GM18861 (cell line): Measurements from ENCODE around the gene TRAPPC1.
A peak's percentile ranks its signal among the peaks of the same experiment; 100 is the strongest.
"Not testable (repeated sequence)": the region's sequence is repeated elsewhere in the genome, so short reads cannot be mapped to it uniquely, and the experiment has no call there.

Source experiments
- ATAC-seq: cut with Tn5 transposase; IDR thresholded peaks from one replicate; pipeline ENCODE4 v1.9.1; 2021; ENCODE audit not compliant: unreplicated experiment

TRAPPC1 gene, protein sequence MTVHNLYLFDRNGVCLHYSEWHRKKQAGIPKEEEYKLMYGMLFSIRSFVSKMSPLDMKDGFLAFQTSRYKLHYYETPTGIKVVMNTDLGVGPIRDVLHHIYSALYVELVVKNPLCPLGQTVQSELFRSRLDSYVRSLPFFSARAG

DNA sequence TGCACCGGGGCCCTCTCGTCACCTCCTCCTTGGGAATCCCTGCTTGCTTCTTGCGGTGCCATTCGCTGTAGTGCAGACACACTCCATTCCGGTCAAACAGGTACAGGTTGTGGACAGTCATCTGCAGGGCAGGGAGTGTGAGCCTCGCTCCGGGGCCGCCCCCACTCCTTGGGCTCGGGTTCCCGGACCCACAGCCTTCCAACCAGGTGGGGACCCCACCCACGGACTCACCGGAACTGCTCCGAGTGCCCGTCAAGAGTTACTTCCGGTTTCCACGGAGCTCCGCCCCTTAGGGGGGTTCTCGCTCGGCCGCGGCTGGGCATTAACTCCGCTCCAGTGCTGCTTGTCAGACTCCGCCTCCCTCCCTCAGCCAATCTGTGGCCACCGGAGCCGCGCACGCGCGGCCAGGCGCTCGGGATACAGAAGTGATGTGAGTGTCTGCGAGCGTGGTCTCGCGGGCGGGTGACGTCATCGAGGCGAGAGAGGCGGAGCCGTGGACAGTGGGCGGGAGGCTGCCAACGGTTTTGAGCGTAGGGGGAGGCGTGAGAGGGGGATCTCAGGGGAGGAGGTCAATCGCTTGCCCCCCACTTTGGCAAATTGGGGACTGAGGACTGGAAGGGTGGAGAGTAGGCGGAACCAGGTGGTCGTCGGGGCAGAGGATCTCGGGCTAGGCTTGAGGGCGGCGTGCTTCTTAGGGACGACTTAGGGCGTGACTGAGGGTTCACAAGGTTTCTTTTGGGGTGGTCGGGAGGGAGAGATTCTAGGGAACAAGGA is at the start of gene TRAPPC1, which contains the start of gene CNTROB:
TSS of gene TRAPPC1 (minus strand) at position 238 of the 774 bp plus-strand sequence. CDS start at position 121, 117 bp downstream.
TSS of gene CNTROB (plus strand) at position 498 of the 774 bp plus-strand sequence. CDS start 874 bp downstream, outside the sequence.
- ATAC-seq = peak; percentile 93

GRCh38 chr17:7977805-7978204 is 46.1 kb upstream of the TRAPPC1 start:
- no peak for ATAC-seq

- no peak for ATAC-seq
These were observed 45.3 kb upstream of the TRAPPC1 start for GRCh38 chr17:7977039-7977438.

GRCh38 chr17:7974638-7975131 is 42.9 kb upstream of the TRAPPC1 start:
- no peak for ATAC-seq

GRCh38 chr17:7972131-7972785 is 40.5 kb upstream of the TRAPPC1 start:
- ATAC-seq = no peak

GRCh38 chr17:7971651-7972050 is 39.9 kb upstream of the TRAPPC1 start:
- no peak for ATAC-seq

GRCh38 chr17:7969433-7969832 is 37.7 kb upstream of the TRAPPC1 start:
- ATAC-seq = no peak

- ATAC-seq = no peak
These were observed 36.0 kb upstream of the TRAPPC1 start for GRCh38 chr17:7967751-7968150.

DNA sequence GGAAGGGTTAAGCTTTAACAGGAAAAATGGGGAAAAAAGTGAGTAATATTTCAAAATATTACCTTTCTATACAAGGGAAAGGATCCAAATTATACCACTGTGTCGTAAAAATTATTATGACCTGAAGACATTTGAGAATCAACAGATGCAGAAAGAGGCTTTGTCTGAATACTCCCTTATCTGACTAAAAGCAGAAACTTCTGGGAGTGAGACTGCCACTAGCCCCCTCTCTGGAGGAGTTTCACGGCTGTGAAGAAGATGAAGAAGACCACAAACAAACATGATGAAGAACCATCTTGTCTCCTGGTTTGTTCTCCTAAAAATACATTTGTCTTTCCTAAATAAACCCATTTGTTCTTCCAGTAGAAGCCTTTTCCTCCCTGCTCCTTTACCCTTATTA is 29.7 kb upstream of the TRAPPC1 start:
- no peak for ATAC-seq

DNA sequence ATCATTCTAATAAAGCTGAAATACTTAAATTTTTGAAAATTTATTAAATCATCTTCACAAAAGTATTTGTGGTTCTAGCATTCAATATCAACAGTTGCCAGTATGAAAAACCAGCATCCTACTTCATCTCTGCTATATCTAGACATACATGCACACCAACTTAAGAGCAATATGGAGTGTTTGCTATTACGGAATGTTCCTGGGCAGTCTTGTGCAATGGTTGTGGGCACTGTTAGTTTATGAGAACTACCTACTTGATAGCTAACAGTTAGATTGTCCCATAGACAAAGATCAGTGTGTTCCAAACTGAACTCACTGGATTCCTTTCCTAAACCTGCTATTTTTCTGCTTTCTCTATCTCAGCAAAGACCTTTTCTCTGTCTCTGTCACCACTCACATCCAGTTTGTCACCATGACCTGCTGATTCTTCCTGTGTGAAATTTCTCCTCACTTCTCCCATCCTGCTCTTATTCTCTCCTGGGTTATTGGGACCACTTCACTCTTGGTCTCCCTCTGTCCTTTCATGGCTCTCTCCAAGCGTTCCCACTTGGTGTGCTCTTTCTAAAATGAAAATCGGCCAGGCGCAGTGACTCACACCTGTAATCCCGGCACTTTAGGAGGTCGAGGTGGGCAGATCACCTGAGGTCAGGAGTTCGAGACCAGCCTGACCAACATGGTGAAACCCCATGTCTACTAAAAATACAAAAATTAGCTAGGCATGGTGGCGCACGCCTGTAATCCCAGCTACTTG is 27.9 kb upstream of the TRAPPC1 start:
- ATAC-seq = no peak

GRCh38 chr17:7956228-7956965 is 24.7 kb upstream of the TRAPPC1 start:
- no peak for ATAC-seq

- no peak for ATAC-seq
These were observed 23.9 kb upstream of the TRAPPC1 start for GRCh38 chr17:7955414-7956227.

GRCh38 chr17:7953266-7953665 is 21.5 kb upstream of the TRAPPC1 start:
- ATAC-seq = not testable (repeated sequence)

DNA sequence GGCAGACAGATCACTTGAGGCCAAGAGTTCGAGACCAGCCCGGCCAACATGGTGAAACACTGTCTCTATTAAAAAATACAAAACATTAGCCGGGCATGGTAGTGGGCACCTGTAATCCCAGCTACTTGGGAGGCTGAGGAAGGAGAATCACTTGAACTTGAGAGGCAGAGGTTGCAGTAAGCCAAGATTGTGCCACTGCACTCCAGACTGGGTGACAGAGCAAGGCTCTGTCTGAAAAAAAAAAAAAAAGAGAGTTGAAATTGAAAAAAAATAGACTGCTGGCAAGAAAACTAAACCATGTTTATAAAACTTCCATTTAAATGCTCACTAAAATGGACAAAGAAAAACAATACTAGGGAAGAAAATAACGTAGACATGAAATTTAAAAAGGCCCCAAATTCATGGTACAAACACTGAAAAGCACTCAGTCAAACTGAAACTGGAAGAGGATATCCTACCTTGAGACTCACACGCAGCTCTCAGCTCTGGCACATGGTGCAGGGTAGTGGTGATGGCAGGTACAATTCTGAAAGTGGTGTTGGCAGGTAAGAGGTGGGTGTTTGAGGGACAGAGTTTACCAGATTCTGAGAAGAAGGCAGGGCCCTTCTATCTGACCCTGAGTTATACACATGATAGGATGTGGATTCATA is 19.5 kb upstream of the TRAPPC1 start:
- peak; percentile 77 for ATAC-seq

- ATAC-seq = no peak
These were observed 18.8 kb upstream of the TRAPPC1 start for GRCh38 chr17:7950578-7950977.

- ATAC-seq = no peak
These were observed 15.9 kb upstream of the TRAPPC1 start for GRCh38 chr17:7947651-7948050.

DNA sequence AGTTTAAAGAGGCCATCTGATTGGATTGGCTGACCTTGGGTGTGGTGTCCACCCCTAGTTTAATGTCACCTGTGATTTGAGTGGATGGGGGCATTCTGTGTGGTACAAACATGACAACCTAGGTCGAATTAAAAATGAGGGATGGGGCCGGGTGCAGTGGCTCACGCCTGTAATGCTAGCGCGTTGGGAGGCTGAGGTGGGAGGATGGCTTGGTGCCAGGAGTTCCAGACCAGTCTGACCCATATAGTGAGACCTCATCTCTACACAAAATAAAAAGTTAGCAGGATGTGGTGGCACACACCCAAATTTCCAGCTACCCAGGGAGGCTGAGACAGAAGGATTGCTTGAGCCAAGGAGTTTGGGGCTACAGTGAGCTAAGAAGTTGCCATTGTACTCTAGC is 14.7 kb upstream of the TRAPPC1 start:
- no peak for ATAC-seq

DNA sequence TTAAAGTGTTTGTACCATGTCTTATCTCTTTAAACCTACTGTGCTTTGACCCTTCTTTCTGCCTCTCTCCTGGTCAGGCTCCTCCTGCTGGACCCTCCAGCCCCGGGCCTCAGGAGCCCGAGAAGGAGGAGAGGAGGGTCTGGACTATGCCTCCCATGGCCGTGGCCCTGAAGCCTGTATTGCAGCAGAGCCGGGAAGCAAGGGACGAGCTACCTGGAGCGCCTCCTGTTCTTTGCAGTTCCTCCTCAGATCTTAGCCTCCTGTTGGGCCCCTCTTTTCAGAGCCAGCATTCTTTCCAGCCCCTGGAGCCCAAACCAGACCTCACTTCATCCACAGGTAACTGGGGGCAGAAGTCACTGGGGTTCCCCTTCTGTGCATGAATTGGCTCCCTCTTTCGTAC is 13.9 kb upstream of the TRAPPC1 start:
- ATAC-seq = no peak

DNA sequence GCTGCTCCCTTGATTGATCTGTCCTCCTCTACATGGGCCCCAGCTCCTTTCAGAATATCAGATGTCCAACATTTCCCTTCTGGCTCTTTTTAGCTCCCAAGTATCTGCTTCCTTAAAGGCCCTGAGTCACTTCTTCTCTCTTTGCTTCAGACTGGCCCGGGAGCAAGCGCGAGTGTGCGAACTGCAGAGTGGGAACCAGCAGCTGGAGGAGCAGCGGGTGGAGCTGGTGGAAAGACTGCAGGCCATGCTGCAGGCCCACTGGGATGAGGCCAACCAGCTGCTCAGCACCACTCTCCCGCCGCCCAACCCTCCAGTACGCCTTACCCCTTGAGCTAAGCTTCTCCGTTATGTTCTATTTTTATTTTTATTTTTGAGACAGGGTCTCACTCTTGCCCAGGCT is 12.6 kb upstream of the TRAPPC1 start:
- ATAC-seq = no peak
